ENCODE data around the gene PARD3B.

- TF ChIP-seq CTCF (conservative IDR thresholded peaks at IDR 0.05; ENCODE audit: low read depth, low read length) (no peak), EZH2 (IDR thresholded peaks at IDR 0.05; ENCODE audit: borderline replicate concordance, low read depth, low read length, poor library complexity, severe bottlenecking) (no peak)
Measured at GRCh38 chr2:205017381-205017780, 472.1 kb downstream of the PARD3B start.

Measured in A673 (cell line).